ENCODE data around the gene CHD6. TPM values are rescaled to one million over a fixed set of nuclear protein-coding genes. Genes with fewer than 3 reads are reported as not detected.

CHD6 gene
- total RNA-seq, 1 experiment from 2014 or later, result 98.5 TPM

GRCh38 chr20:41375846-41376245 is 242.3 kb downstream of the CHD6 start:
- intact Hi-C loops (cut with micrococcal nuclease; ENCODE audit: unreplicated experiment), result no loop called here
- Mint-ChIP-seq H3K27ac (ENCODE audit: unreplicated experiment) (no peak overlapping the region), H3K9me3 (ENCODE audit: low read depth, unreplicated experiment) (no peaks in the 10 kb centered on the region), H3K4me1 (ENCODE audit: low read depth, unreplicated experiment) (peaks cover 7% of the 10 kb centered on the region), H3K36me3 (ENCODE audit: insufficient read depth, unreplicated experiment) (no peaks in the 10 kb centered on the region), H3K4me3 (ENCODE audit: low read depth, unreplicated experiment) (no peak overlapping the region), H3K27me3 (ENCODE audit: unreplicated experiment) (peaks cover 100% of the 10 kb centered on the region)
- no TSS peak for BruUV-seq (replicated peaks)
- CTCF ChIA-PET, result no interaction called here
- no peak for TF ChIP-seq CTCF (IDR thresholded peaks at IDR 0.05; ENCODE audit: unreplicated experiment)
- no peak for DNase-seq

- no TSS peak for BruUV-seq (replicated peaks)
- DNase-seq, result no peak
- H3K4me1 Mint-ChIP-seq (ENCODE audit: low read depth, unreplicated experiment), result peaks cover 7% of the 10 kb centered on the region
- no peak overlapping the region for H3K4me3 Mint-ChIP-seq (ENCODE audit: low read depth, unreplicated experiment)
- H3K9me3 Mint-ChIP-seq (ENCODE audit: low read depth, unreplicated experiment), result no peaks in the 10 kb centered on the region
- TF ChIP-seq CTCF (IDR thresholded peaks at IDR 0.05; ENCODE audit: unreplicated experiment), result no peak
- H3K27ac Mint-ChIP-seq (ENCODE audit: unreplicated experiment), result no peak overlapping the region
- CTCF ChIA-PET, result no interaction called here
- no peaks in the 10 kb centered on the region for H3K36me3 Mint-ChIP-seq (ENCODE audit: insufficient read depth, unreplicated experiment)
- H3K27me3 Mint-ChIP-seq (ENCODE audit: unreplicated experiment), result peaks cover 100% of the 10 kb centered on the region
- intact Hi-C loops (cut with micrococcal nuclease; ENCODE audit: unreplicated experiment), result no loop called here
Measured at GRCh38 chr20:41373931-41374920, 244.0 kb downstream of the CHD6 start.

DNA sequence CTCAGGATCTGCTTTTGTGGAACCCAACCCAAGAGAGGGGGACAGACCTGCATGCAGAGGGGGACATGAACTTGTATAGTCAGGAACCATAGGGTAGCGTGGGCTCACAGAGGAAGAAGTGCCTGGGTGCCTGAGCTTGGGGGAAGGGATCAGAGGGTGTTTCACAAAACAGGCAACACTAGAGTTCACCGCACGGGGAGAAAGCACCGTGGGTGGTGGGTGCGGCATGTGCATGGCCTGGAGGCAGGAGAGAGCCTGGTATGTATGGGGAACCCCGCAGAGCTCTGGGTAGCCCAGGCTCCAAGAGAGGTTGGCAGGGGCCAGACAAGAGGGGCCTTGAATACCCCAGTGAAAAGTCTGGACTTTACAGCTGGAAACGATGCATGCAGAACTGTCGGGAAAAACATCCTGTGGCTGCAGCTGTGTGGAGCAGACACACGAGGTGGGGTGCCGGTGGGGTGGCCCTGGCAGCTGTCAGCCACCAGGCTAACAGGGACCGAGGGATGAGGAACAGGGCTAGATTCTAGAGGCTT is 244.9 kb downstream of the CHD6 start:
- no peak overlapping the region for H3K27ac Mint-ChIP-seq (ENCODE audit: unreplicated experiment)
- BruUV-seq (replicated peaks), result no TSS peak
- no peaks in the 10 kb centered on the region for H3K9me3 Mint-ChIP-seq (ENCODE audit: low read depth, unreplicated experiment)
- peaks cover 7% of the 10 kb centered on the region for H3K4me1 Mint-ChIP-seq (ENCODE audit: low read depth, unreplicated experiment)
- H3K4me3 Mint-ChIP-seq (ENCODE audit: low read depth, unreplicated experiment), result no peak overlapping the region
- DNase-seq, result no peak
- peaks cover 100% of the 10 kb centered on the region for H3K27me3 Mint-ChIP-seq (ENCODE audit: unreplicated experiment)
- no peak for TF ChIP-seq CTCF (IDR thresholded peaks at IDR 0.05; ENCODE audit: unreplicated experiment)
- intact Hi-C loops (cut with micrococcal nuclease; ENCODE audit: unreplicated experiment), result no loop called here
- CTCF ChIA-PET, result no interaction called here
- no peaks in the 10 kb centered on the region for H3K36me3 Mint-ChIP-seq (ENCODE audit: insufficient read depth, unreplicated experiment)

- H3K27ac Mint-ChIP-seq (ENCODE audit: unreplicated experiment), result no peak overlapping the region
- no peak for DNase-seq
- no peaks in the 10 kb centered on the region for H3K36me3 Mint-ChIP-seq (ENCODE audit: insufficient read depth, unreplicated experiment)
- no TSS peak for BruUV-seq (replicated peaks)
- CTCF ChIA-PET, result interaction anchor here (0.6 kb wide), 1 partner anchor 715 kb away, joined by 3 read pairs; no protein-coding TSS in a partner anchor
- no peaks in the 10 kb centered on the region for H3K9me3 Mint-ChIP-seq (ENCODE audit: low read depth, unreplicated experiment)
- intact Hi-C loops (cut with micrococcal nuclease; ENCODE audit: unreplicated experiment), result no loop called here
- peaks cover 98% of the 10 kb centered on the region for H3K27me3 Mint-ChIP-seq (ENCODE audit: unreplicated experiment)
- H3K4me3 Mint-ChIP-seq (ENCODE audit: low read depth, unreplicated experiment), result no peak overlapping the region
- peaks cover 7% of the 10 kb centered on the region for H3K4me1 Mint-ChIP-seq (ENCODE audit: low read depth, unreplicated experiment)
- no peak for TF ChIP-seq CTCF (IDR thresholded peaks at IDR 0.05; ENCODE audit: unreplicated experiment)
Measured at GRCh38 chr20:41371371-41371770, 246.8 kb downstream of the CHD6 start.

Data from Calu3 (cell line).